Measurements from ENCODE around the gene LHX1. TPM values are rescaled to one million over a fixed set of nuclear protein-coding genes. Genes with fewer than 3 reads are reported as not detected.

LHX1 gene
- polyA plus RNA-seq, 1 of the 3 experiments (the other 2 are of a cell fraction), result not detected

GRCh38 chr17:36946726-36947091, 9.4 kb downstream of the LHX1 start:
- Histone ChIP-seq H3K9me2 (no peaks in the 10 kb centered on the region), H3K79me2 (ENCODE audit: insufficient read depth) (peaks cover 22% of the 10 kb centered on the region), H3K27ac (ENCODE audit: low read depth in 2 of 2, low read length in 1 of 2) (no peak overlapping the region), H3K4me3 (ENCODE audit: low read depth in 2 of 2, low read length in 1 of 2) (no peak overlapping the region), H2AFZ (ENCODE audit: low read depth) (no peak overlapping the region), H3K4me2 (no peak overlapping the region), H3K27me3 (ENCODE audit: insufficient read depth) (peaks cover 65% of the 10 kb centered on the region), H3K9ac (no peak overlapping the region), H3K36me3 (replicated peaks in 1 of 2; ENCODE audit: control insufficient read depth in 1 of 2, insufficient read depth in 2 of 2, low read length in 1 of 2) (peaks cover 11 to 12% of the 10 kb centered on the region in 2 experiments), H4K20me1 (ENCODE audit: insufficient read depth) (peaks cover 5% of the 10 kb centered on the region; the same call in 1 of the 2 replicates), H3F3A (replicated peaks; ENCODE audit: insufficient read depth) (peaks cover 8% of the 10 kb centered on the region), H3K9me3 (no peaks in the 10 kb centered on the region), H3K4me1 (ENCODE audit: control insufficient read depth in 1 of 2, insufficient read depth in 2 of 2, low read depth in 1 of 2, low read length in 1 of 2) (peaks cover 0 to 23% of the 10 kb centered on the region in 2 experiments; a peak in 2 of 4 replicates)
- DNase-seq, result no peak
- POLR2A ChIA-PET, result no interaction called here
- TF ChIP-seq RAD21 (IDR thresholded peaks at IDR 0.05; ENCODE audit: low read length), result no peak
- TF ChIP-seq JUND (IDR thresholded peaks at IDR 0.05), result no peak
- TF ChIP-seq YY1 (IDR thresholded peaks at IDR 0.05; ENCODE audit: low read depth), result no peak
- TF ChIP-seq ZBTB33 (IDR thresholded peaks at IDR 0.05; ENCODE audit: borderline replicate concordance, low read depth), result no peak
- TF ChIP-seq NRF1 (IDR thresholded peaks at IDR 0.05; ENCODE audit: low read depth, low read length), result no peak
- no peak for TF ChIP-seq CHD2 (IDR thresholded peaks at IDR 0.05; ENCODE audit: low read length, partially characterized antibody)
- no peak for TF ChIP-seq USF1 (IDR thresholded peaks at IDR 0.05; ENCODE audit: borderline replicate concordance, low read depth)
- no peak for TF ChIP-seq MXI1 (IDR thresholded peaks at IDR 0.05; ENCODE audit: low read depth, low read length)
- TF ChIP-seq ELF1 (IDR thresholded peaks at IDR 0.05), result no peak
- no peak for TF ChIP-seq EZH2phosphoT487 (IDR thresholded peaks at IDR 0.05; ENCODE audit: borderline replicate concordance, low read depth)
- no peak for TF ChIP-seq TAF1 (IDR thresholded peaks at IDR 0.05; ENCODE audit: borderline replicate concordance, low read depth, low read length)
- no peak for TF ChIP-seq USF2 (IDR thresholded peaks at IDR 0.05; ENCODE audit: borderline replicate concordance, low read depth, low read length)
- no peak for TF ChIP-seq FOXJ3 (CRISPR knock-in tag; IDR thresholded peaks at IDR 0.05)
- no peak for TF ChIP-seq SMC3 (IDR thresholded peaks at IDR 0.05; ENCODE audit: low read depth, low read length)
- TF ChIP-seq RFX5 (IDR thresholded peaks at IDR 0.05; ENCODE audit: low read length), result no peak
- no peak for TF ChIP-seq FOXM1 (IDR thresholded peaks at IDR 0.05; ENCODE audit: low read depth)
- TF ChIP-seq RXRA (IDR thresholded peaks at IDR 0.05; ENCODE audit: borderline replicate concordance, low read depth), result no peak
- TF ChIP-seq CTCF (IDR thresholded peaks at IDR 0.05), result no peak
- no peak for TF ChIP-seq MEF2A (IDR thresholded peaks at IDR 0.05; ENCODE audit: borderline replicate concordance, low read depth)
- TF ChIP-seq IRF3 (IDR thresholded peaks at IDR 0.05; ENCODE audit: low read depth, low read length), result no peak
- 86% methylated on average over 2 of the region's 2 CpGs for WGBS (ENCODE audit: low lambda C conversion rate)
- CTCF ChIA-PET, result interaction anchor here (1.2 to 1.9 kb wide), 4 partner anchors 13 to 318 kb away, joined by 3 to 7 read pairs (median 4); no protein-coding TSS in a partner anchor
